ENCODE data around the gene MRPL14. TPM values are rescaled to one million over a fixed set of nuclear protein-coding genes. Genes with fewer than 3 reads are reported as not detected.

MRPL14 gene
- total and polyA plus RNA-seq, 10 of the 15 experiments (the other 5 are each of a cell fraction or from before 2014, with no cell fraction given), result 80.5 to 294 (median 122) TPM

- no peak for TF ChIP-seq HCFC1 (IDR thresholded peaks at IDR 0.05; ENCODE audit: low read length)
- no peak for TF ChIP-seq ELK1 (IDR thresholded peaks at IDR 0.05; ENCODE audit: low read depth, low read length)
- TF ChIP-seq NFXL1 (IDR thresholded peaks at IDR 0.05; ENCODE audit: borderline replicate concordance), result no peak
Observed at GRCh38 chr6:44107017-44107416, 20.2 kb downstream of the MRPL14 start (continued).

- FAIRE-seq (no peak), DNase-seq (ENCODE audit: low read depth, low spot score) (no peak), ATAC-seq (no peak)
- no peak overlapping the region for H3K4me3 ChIP-seq
- ChIA-PET POLR2A (no interaction called here), SMC1A (ENCODE audit: uncharacterized antibody, unreplicated experiment) (no interaction called here), RAD21 (ENCODE audit: unreplicated experiment) (no interaction called here), CTCF (interaction anchor here (1.3 to 1.7 kb wide), 3 partner anchors 8 to 12 kb away, joined by 3 to 4 read pairs (median 4); no protein-coding TSS in a partner anchor)
- no peak for TF ChIP-seq CBX3 (IDR thresholded peaks at IDR 0.05; ENCODE audit: borderline replicate concordance, low read depth)
- H4K20me1 ChIP-seq (ENCODE audit: control insufficient read depth, insufficient read depth), result no peaks in the 10 kb centered on the region
- 95% methylated on average over 3 of the region's 3 CpGs for WGBS (ENCODE audit: insufficient coverage, insufficient replicate concordance, low lambda C conversion rate, missing lambda C conversion rate)
- H3K4me1 ChIP-seq (ENCODE audit: control insufficient read depth, insufficient read depth, low read length), result no peaks in the 10 kb centered on the region
- no peak overlapping the region for H3K4me2 ChIP-seq (ENCODE audit: control insufficient read depth, insufficient read depth)
- H3K9me3 ChIP-seq (replicated peaks; ENCODE audit: control insufficient read depth, insufficient read depth, low read length), result no peaks in the 10 kb centered on the region
- H2AFZ ChIP-seq (ENCODE audit: control insufficient read depth, low read depth, low read length), result no peak overlapping the region
- intact Hi-C loops (cut with micrococcal nuclease; ENCODE audit: unreplicated experiment) (no loop called here), in situ Hi-C loops (cut with MboI) (loop anchor here (10.0 kb wide), 2 partner anchors 49 to 129 kb away; partner anchors contain the start of gene CAPN11)
- peaks cover 17 to 33% of the 10 kb centered on the region in 2 experiments; a peak in 3 of 4 replicates for H3K36me3 ChIP-seq (ENCODE audit: control insufficient read depth in 2 of 2, insufficient read depth in 2 of 2, low read length in 1 of 2)
- H3K9ac ChIP-seq (ENCODE audit: control insufficient read depth, insufficient read depth, low read length), result no peak overlapping the region
- H3K27me3 ChIP-seq (replicated peaks in 1 of 2; ENCODE audit: control insufficient read depth in 2 of 2, insufficient read depth in 2 of 2, low read length in 1 of 2), result no peaks in the 10 kb centered on the region
- BruUV-seq (replicated peaks), result no TSS peak
- no peak overlapping the region for H3K27ac ChIP-seq (ENCODE audit: control insufficient read depth, insufficient read depth)
- H3K79me2 ChIP-seq (ENCODE audit: control insufficient read depth, insufficient read depth, low read length), result no peaks in the 10 kb centered on the region
Observed at GRCh38 chr6:44105993-44106740, 21.1 kb downstream of the MRPL14 start.

Data from GM12878 (cell line).